HepG2 (cell line): Measurements from ENCODE around the gene CNNM3.

ENCODE experiments used
- HDAC2 ChIP-seq: sonication (generic); formaldehyde crosslinking; IDR thresholded peaks from 2 replicates; pipeline ENCODE4 v1.4.0; 2020; ENCODE audit warnings: missing genetic modification reagents
- KMT2B ChIP-seq: IDR thresholded peaks from 2 replicates; pipeline ENCODE4 v1.6.1; 2016; ENCODE audit warnings: missing genetic modification reagents, missing compliant biosample characterization
- MEIS2 ChIP-seq: sonication (generic); formaldehyde crosslinking; IDR thresholded peaks from 2 replicates; pipeline ENCODE4 v1.9.0; 2021; ENCODE audit warnings: mild to moderate bottlenecking, missing genetic modification reagents
- MTA3 ChIP-seq: sonication (generic); formaldehyde crosslinking; IDR thresholded peaks from 2 replicates; pipeline ENCODE4 v1.4.0; 2020; ENCODE audit warnings: missing genetic modification reagents
- PHF20 ChIP-seq: sonication (generic); formaldehyde crosslinking; IDR thresholded peaks from 2 replicates; pipeline ENCODE4 v1.5.0; 2020; ENCODE audit warnings: mild to moderate bottlenecking, missing genetic modification reagents
- PITX1 ChIP-seq: sonication (generic); formaldehyde crosslinking; IDR thresholded peaks from 2 replicates; pipeline ENCODE4 v1.5.1; 2020; ENCODE audit warnings: mild to moderate bottlenecking, missing genetic modification reagents
- POLR2A ChIP-seq, 2 experiments: IDR thresholded peaks; 2 replicates each; pipeline ENCODE4 v1.6.1; 2011; ENCODE audit warnings: low read depth in 2 of 2, low read length in 2 of 2, mild to moderate bottlenecking in 1 of 2, moderate library complexity in 1 of 2; ENCODE audit not compliant: insufficient read depth in 1 of 2
- POLR2AphosphoS5 ChIP-seq: IDR thresholded peaks from 2 replicates; pipeline ENCODE4 v1.6.1; 2012; ENCODE audit warnings: low read depth, low read length
- SALL2 ChIP-seq: sonication (generic); formaldehyde crosslinking; IDR thresholded peaks from 2 replicates; pipeline ENCODE4 v1.8.1; 2023; ENCODE audit warnings: mild to moderate bottlenecking, missing genetic modification reagents, inconsistent platforms
- SKIL ChIP-seq: sonication (generic); formaldehyde crosslinking; IDR thresholded peaks from 2 replicates; pipeline ENCODE4 v1.8.0; 2022; ENCODE audit warnings: missing genetic modification reagents, mild to moderate bottlenecking, moderate library complexity, borderline replicate concordance
- TAF15 ChIP-seq: fragments of 200-400 bp; formaldehyde crosslinking; IDR thresholded peaks from one replicate; pipeline ENCODE4 v1.6.1; 2018; ENCODE audit warnings: mild to moderate bottlenecking, low read depth, low read length; ENCODE audit not compliant: poor library complexity, severe bottlenecking
- TF ChIP-seq, protein P1 (sequence below): sonication (generic); formaldehyde crosslinking; IDR thresholded peaks from 2 replicates; pipeline ENCODE4 v1.5.0; 2020; ENCODE audit warnings: mild to moderate bottlenecking, missing genetic modification reagents, moderate library complexity
- TF ChIP-seq, protein P2 (sequence below): sonication (generic); formaldehyde crosslinking; IDR thresholded peaks from 2 replicates; pipeline ENCODE4 v1.5.0; 2020; ENCODE audit warnings: mild to moderate bottlenecking, missing genetic modification reagents

- TF ChIP-seq KMT2B (CRISPR knock-in tag), result no peak
- no peak for TF ChIP-seq SALL2 (CRISPR knock-in tag)
- TF ChIP-seq, protein P1, sequence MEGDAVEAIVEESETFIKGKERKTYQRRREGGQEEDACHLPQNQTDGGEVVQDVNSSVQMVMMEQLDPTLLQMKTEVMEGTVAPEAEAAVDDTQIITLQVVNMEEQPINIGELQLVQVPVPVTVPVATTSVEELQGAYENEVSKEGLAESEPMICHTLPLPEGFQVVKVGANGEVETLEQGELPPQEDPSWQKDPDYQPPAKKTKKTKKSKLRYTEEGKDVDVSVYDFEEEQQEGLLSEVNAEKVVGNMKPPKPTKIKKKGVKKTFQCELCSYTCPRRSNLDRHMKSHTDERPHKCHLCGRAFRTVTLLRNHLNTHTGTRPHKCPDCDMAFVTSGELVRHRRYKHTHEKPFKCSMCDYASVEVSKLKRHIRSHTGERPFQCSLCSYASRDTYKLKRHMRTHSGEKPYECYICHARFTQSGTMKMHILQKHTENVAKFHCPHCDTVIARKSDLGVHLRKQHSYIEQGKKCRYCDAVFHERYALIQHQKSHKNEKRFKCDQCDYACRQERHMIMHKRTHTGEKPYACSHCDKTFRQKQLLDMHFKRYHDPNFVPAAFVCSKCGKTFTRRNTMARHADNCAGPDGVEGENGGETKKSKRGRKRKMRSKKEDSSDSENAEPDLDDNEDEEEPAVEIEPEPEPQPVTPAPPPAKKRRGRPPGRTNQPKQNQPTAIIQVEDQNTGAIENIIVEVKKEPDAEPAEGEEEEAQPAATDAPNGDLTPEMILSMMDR (CRISPR knock-in tag), result no peak
- no peak for TF ChIP-seq PHF20 (CRISPR knock-in tag)
- TF ChIP-seq MEIS2 (CRISPR knock-in tag), result no peak
- no peak for TF ChIP-seq HDAC2 (CRISPR knock-in tag)
- TF ChIP-seq, protein P2, sequence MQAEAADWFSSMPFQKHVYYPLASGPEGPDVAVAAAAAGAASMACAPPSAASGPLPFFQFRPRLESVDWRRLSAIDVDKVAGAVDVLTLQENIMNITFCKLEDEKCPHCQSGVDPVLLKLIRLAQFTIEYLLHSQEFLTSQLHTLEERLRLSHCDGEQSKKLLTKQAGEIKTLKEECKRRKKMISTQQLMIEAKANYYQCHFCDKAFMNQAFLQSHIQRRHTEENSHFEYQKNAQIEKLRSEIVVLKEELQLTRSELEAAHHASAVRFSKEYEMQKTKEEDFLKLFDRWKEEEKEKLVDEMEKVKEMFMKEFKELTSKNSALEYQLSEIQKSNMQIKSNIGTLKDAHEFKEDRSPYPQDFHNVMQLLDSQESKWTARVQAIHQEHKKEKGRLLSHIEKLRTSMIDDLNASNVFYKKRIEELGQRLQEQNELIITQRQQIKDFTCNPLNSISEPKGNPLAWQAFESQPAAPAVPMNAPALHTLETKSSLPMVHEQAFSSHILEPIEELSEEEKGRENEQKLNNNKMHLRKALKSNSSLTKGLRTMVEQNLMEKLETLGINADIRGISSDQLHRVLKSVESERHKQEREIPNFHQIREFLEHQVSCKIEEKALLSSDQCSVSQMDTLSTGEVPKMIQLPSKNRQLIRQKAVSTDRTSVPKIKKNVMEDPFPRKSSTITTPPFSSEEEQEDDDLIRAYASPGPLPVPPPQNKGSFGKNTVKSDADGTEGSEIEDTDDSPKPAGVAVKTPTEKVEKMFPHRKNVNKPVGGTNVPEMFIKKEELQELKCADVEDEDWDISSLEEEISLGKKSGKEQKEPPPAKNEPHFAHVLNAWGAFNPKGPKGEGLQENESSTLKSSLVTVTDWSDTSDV (CRISPR knock-in tag), result no peak
- TF ChIP-seq POLR2AphosphoS5, result no peak
- no peak for TF ChIP-seq TAF15
- no peak for TF ChIP-seq SKIL (CRISPR knock-in tag)
- TF ChIP-seq PITX1 (CRISPR knock-in tag), result no peak
- TF ChIP-seq POLR2A (IDR thresholded peaks at IDR 0.05; ENCODE audit: insufficient read depth in 1 of 2, low read depth in 2 of 2, low read length in 2 of 2), result no peak
- no peak for TF ChIP-seq MTA3 (CRISPR knock-in tag)
Measured at GRCh38 chr2:96801786-96802595, 14.1 kb upstream of the CNNM3 start.
